GF-D8 (cell line): ENCODE measurements around the gene GUCY1A2.

Experiments used
- DNase-seq: peaks from one replicate; lab custom pipeline; 2025; lab: John Stamatoyannopoulos, UW

GUCY1A2 gene

GRCh38 chr11:106728859-106729258, 289.4 kb downstream of the GUCY1A2 start:
- no peak for DNase-seq

- DNase-seq: no peak
Observed at GRCh38 chr11:106728379-106728778, 289.9 kb downstream of the GUCY1A2 start.

GRCh38 chr11:106727256-106727655, 291.0 kb downstream of the GUCY1A2 start:
- DNase-seq: no peak

GRCh38 chr11:106724293-106724892, 293.9 kb downstream of the GUCY1A2 start:
- no peak for DNase-seq

DNA sequence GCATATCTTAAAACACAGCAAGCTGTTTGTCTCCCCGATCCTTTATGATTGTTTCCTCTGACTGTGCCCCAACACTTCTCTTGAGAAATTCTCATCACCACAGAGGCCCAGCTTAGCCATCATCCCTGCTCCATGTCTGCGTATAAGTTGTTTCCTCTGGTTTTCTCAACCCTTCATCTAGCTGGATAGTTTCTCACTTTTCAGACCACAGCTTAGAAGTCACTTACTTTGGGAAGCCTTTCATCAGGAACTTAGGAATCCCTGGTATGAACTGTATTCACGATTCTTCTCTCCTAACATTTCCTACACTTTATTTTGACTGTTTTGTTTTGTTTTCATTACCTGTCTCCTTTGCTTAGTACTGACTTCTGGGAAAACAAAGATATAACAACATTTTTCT, 295.2 kb downstream of the GUCY1A2 start:
- DNase-seq: no peak

DNA sequence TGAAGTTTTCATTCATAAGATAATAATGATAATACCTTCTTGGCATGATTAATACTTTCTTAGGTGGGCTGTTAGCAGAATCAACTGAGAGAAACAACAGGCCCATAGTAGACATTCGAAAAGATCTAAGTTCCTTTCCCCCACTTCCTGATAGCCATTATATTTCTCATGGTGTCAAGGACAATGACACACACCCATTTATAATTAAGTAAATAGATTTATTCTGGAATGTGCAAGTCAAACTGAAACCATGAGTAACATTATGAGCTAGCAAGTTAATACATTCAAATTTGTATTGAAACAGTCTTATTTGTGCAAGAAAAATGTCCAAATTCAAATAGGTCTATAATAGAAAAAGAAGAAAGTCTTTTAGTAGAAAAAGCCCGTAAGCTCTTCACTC, 301.1 kb downstream of the GUCY1A2 start:
- DNase-seq: no peak

GRCh38 chr11:106714199-106714598, 304.1 kb downstream of the GUCY1A2 start:
- no peak for DNase-seq

- no peak for DNase-seq
Observed at GRCh38 chr11:106708348-106708747, 309.9 kb downstream of the GUCY1A2 start.

- DNase-seq: no peak
Observed at GRCh38 chr11:106706355-106706754, 311.9 kb downstream of the GUCY1A2 start.

- no peak for DNase-seq
Observed at GRCh38 chr11:106702805-106703204, 315.5 kb downstream of the GUCY1A2 start.

DNA sequence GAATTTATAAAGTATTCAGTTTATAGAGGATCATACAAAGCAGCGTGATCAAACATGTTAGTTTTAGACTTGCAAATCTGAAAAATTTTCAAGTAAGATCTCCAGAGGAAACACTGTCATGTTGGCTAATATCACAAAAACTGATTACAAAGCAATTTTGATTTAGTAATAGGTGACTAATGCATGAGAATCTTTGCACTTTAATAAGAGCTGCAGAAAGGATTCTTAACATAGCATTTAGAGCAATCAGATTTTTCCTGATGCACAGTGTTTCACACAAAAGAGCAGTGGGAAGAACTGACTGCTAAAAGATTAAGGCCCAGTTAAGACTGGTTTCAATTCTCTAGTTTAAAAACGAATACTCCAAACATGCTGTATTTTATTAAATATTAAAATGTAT, 321.2 kb downstream of the GUCY1A2 start:
- DNase-seq: no peak

GRCh38 chr11:106695506-106695905, 322.8 kb downstream of the GUCY1A2 start:
- no peak for DNase-seq

- DNase-seq: no peak
Observed at GRCh38 chr11:106694501-106694900, 323.8 kb downstream of the GUCY1A2 start.

DNA sequence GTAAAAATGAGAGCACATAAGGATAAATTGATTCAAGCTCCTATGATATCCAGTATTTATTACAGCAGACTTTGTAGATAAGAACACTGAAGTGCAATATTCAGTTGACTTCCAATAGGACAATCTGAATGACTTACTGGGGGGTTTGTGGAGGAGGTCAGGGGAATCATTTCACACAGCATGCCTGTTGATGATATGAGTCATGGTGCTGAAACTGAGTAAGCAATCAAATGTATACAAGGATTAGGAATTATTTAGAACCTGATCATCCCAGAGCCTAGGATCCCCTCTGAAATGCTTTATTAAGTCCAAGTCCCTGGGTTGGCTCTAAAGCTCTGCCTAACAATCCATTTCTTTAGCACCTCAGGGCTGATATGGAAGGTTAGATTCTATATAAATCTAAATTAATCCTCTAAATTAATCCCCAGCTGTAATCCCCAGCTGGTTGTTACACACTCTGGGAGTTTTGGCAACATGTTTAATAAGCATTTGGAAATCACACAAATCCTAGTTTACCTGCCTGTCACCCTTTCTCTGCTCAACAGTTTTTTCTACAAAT, 326.4 kb downstream of the GUCY1A2 start:
- no peak for DNase-seq

GRCh38 chr11:106690923-106691322, 327.4 kb downstream of the GUCY1A2 start:
- DNase-seq: no peak

GRCh38 chr11:106684944-106685343, 333.3 kb downstream of the GUCY1A2 start:
- DNase-seq: no peak

DNA sequence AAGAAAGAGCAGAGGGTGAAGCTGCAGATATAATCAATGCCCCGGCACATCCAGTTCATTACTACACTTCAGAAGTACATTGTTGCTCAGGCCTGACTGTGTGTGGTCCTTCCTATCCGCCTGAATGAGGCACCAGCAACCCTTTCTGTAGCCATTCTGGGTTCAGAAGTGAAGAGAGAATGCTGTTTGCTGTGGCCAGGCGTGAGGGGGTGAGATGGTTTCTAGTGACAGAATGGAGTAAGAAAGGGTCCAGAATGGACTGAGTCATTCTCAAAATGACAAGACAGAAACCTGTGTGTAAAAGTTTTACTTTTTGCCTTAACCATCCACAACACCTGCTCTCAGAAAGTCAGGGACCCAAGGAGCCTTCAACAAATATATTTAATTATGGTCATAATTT, 334.8 kb downstream of the GUCY1A2 start:
- DNase-seq: no peak

GRCh38 chr11:106681435-106681834, 336.8 kb downstream of the GUCY1A2 start:
- DNase-seq: no peak

DNA sequence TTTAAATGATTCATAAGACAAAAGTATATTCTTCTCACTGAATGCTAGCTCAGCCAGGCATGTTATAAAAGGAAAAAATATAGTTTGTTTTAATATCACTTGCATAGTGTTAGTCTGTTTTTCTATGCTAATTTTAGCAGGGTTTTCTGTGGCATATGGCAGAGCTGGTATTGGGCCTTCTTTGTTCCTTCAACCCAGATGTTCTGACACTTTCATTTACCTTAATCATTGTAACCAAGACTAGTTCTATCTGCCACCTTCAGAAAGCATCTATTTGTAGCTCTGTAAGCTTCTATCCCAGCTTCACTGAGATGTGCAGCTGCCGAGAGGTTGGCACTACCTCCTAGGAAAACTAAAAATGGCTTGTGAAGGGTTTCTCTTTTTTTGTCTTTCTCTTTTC, 338.7 kb downstream of the GUCY1A2 start:
- no peak for DNase-seq

- DNase-seq: no peak
Observed at GRCh38 chr11:106679181-106679580, 339.1 kb downstream of the GUCY1A2 start.

GRCh38 chr11:106670069-106670468, 348.2 kb downstream of the GUCY1A2 start:
- no peak for DNase-seq

- DNase-seq: no peak
Observed at GRCh38 chr11:106668147-106668546, 350.1 kb downstream of the GUCY1A2 start.

- DNase-seq: no peak
Observed at GRCh38 chr11:106656646-106657045, 361.6 kb downstream of the GUCY1A2 start.

- DNase-seq: no peak
Observed at GRCh38 chr11:106644824-106645223, 373.5 kb downstream of the GUCY1A2 start.
